Thyroid gland (tissue), 4 donors: ENCODE data around the gene COL5A2.

ENCODE experiments used
- POLR2A ChIP-seq, 2 donors: fragments of 450-650 bp; IDR thresholded peaks; one replicate each; pipeline ENCODE4 v1.6.1; 2017; ENCODE audit warnings: antibody characterized with exemption in 2 of 2, mild to moderate bottlenecking in 2 of 2, moderate library complexity in 1 of 2
- TF ChIP-seq, protein P1 (sequence below), 6 experiments: fragments of 200-600 bp in 3 of 6; fragments of 450-650 bp in 3 of 6; sonication (generic) in 3 of 6; IDR thresholded peaks; one replicate each; pipeline ENCODE4 v1.5.1; 2016 to 2019; ENCODE audit warnings: antibody characterized with exemption in 6 of 6, mild to moderate bottlenecking in 2 of 6, inconsistent platforms in 1 of 6, moderate library complexity in 1 of 6

DNA sequence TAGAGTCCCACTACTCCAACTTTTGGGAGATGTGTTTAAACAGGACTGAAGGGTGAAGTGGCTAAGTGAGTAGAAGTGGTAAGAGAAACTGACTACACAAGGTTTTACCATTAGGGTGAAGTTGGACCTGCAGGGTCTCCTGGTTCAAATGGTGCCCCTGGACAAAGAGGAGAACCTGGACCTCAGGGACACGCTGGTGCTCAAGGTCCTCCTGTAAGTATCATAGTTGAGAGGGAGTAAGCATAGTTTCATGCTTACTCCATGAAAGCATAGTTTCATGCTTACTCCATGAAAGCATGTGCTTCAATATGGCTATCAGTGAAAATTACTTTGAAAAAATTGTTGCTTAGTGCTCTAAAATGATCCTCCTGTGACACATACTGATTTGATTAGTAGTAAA is 186.3 kb downstream of the COL5A2 start:
- TF ChIP-seq, protein P1, sequence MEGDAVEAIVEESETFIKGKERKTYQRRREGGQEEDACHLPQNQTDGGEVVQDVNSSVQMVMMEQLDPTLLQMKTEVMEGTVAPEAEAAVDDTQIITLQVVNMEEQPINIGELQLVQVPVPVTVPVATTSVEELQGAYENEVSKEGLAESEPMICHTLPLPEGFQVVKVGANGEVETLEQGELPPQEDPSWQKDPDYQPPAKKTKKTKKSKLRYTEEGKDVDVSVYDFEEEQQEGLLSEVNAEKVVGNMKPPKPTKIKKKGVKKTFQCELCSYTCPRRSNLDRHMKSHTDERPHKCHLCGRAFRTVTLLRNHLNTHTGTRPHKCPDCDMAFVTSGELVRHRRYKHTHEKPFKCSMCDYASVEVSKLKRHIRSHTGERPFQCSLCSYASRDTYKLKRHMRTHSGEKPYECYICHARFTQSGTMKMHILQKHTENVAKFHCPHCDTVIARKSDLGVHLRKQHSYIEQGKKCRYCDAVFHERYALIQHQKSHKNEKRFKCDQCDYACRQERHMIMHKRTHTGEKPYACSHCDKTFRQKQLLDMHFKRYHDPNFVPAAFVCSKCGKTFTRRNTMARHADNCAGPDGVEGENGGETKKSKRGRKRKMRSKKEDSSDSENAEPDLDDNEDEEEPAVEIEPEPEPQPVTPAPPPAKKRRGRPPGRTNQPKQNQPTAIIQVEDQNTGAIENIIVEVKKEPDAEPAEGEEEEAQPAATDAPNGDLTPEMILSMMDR (IDR thresholded peaks at IDR 0.05), result no peak
- TF ChIP-seq POLR2A (IDR thresholded peaks at IDR 0.05), result no peak
